Endothelial cell of umbilical vein (primary cell): ENCODE data around the gene C14orf180. TPM values are rescaled to one million over a fixed set of nuclear protein-coding genes. Genes with fewer than 3 reads are reported as not detected.

Source experiments
- BruUV-seq: library from RNA; stranded (reverse); fragments of 400-500 nt; replicated peaks from 2 replicates; lab custom pipeline; 2021; lab: Mats Ljungman, UMichigan
- CTCF ChIA-PET: fragments of 300-600, 350-600 bp; sonication (Branson Sonifier 250); formaldehyde crosslinking; loops from one replicate; lab custom pipeline; 2021; ENCODE audit warnings: antibody characterized with exemption, inconsistent platforms; lab: Charles Lee
- POLR2A ChIA-PET: fragments of 300-600, 350-600 bp; sonication (Branson Sonifier 250); formaldehyde crosslinking; loops from one replicate; lab custom pipeline; 2021; ENCODE audit warnings: antibody characterized with exemption, inconsistent platforms; lab: Charles Lee
- DNase-seq: peaks from one replicate; pipeline ENCODE4 v3.0.0-alpha.2; 2011; ENCODE audit warnings: low read depth, low spot score
- FAIRE-seq: peaks from 2 replicates; lab custom pipeline; 2011; peaks lifted over from hg19 to GRCh38; lab: Jason Lieb, UNC
- H2AFZ ChIP-seq: 2 replicates; pipeline ENCODE4 v1.6.0; 2012; ENCODE audit warnings: low read depth, low read length, control low read depth, inconsistent platforms
- H3K27ac ChIP-seq: 2 replicates; pipeline ENCODE4 v1.5.1; 2011; ENCODE audit warnings: low read depth, mild to moderate bottlenecking, control low read depth, low read length, moderate library complexity; ENCODE audit not compliant: insufficient read depth
- H3K27me3 ChIP-seq, 2 experiments: 2 replicates each; pipeline versions ENCODE4 v1.6.0 to v1.6.1; 2011; ENCODE audit warnings: low read length in 2 of 2, mixed read lengths in 1 of 2; ENCODE audit not compliant: control insufficient read depth in 2 of 2, insufficient read depth in 2 of 2
- H3K36me3 ChIP-seq, 2 experiments: 2 replicates in 1 of 2; 3 replicates in 1 of 2; pipeline ENCODE4 v1.5.1; 2011; ENCODE audit warnings: low read length in 2 of 2, mild to moderate bottlenecking in 1 of 2, moderate library complexity in 1 of 2; ENCODE audit not compliant: control insufficient read depth in 2 of 2, insufficient read depth in 2 of 2; ENCODE audit errors: extremely low read depth in 1 of 2
- H3K4me1 ChIP-seq: 3 replicates; pipeline ENCODE4 v1.5.1; 2011; ENCODE audit warnings: mild to moderate bottlenecking, low read length; ENCODE audit not compliant: control insufficient read depth, insufficient read depth; ENCODE audit errors: extremely low read depth
- H3K4me2 ChIP-seq: 2 replicates; pipeline ENCODE4 v1.6.1; 2011; ENCODE audit warnings: low read length, control low read depth, mixed read lengths; ENCODE audit not compliant: insufficient read depth
- H3K4me3 ChIP-seq, 3 experiments: fragments of 200-600 bp in 1 of 3; sonication (generic), shearing (Covaris generic) in 1 of 3; replicated peaks in 1 of 3; 2 replicates each; pipeline ENCODE4 v1.5.1; 2011 to 2016; ENCODE audit warnings: control low read depth in 3 of 3, low read length in 3 of 3, mild to moderate bottlenecking in 2 of 3, inconsistent platforms in 1 of 3, low read depth in 1 of 3, moderate library complexity in 1 of 3; ENCODE audit not compliant: insufficient read depth in 1 of 3
- H3K79me2 ChIP-seq: 2 replicates; pipeline ENCODE4 v1.6.0; 2012; ENCODE audit warnings: low read length, inconsistent platforms; ENCODE audit not compliant: control insufficient read depth, insufficient read depth
- H3K9ac ChIP-seq: replicated peaks from 2 replicates; pipeline ENCODE3; 2011; ENCODE audit warnings: low read length, control low read depth; ENCODE audit not compliant: insufficient read depth; ENCODE audit errors: extremely low read depth
- H3K9me1 ChIP-seq: replicated peaks from 3 replicates; pipeline ENCODE4 v1.6.0; 2011; ENCODE audit warnings: mild to moderate bottlenecking, low read length; ENCODE audit not compliant: control insufficient read depth, insufficient read depth; ENCODE audit errors: extremely low read depth
- H3K9me3 ChIP-seq: replicated peaks from 2 replicates; pipeline ENCODE4 v1.5.1; 2012; ENCODE audit warnings: low read length, inconsistent platforms; ENCODE audit not compliant: control insufficient read depth, insufficient read depth
- H4K20me1 ChIP-seq: replicated peaks from 2 replicates; pipeline ENCODE3; 2011; ENCODE audit warnings: mild to moderate bottlenecking, low read length; ENCODE audit not compliant: control insufficient read depth, insufficient read depth; ENCODE audit errors: extremely low read depth
- CTCF ChIP-seq, 2 donors: IDR thresholded peaks; 1 replicate in 1 of 2; 2 replicates in 1 of 2; pipeline ENCODE4 v1.5.1; 2011; ENCODE audit warnings: low read length in 2 of 2, mild to moderate bottlenecking in 2 of 2, moderate library complexity in 2 of 2, control low read depth in 1 of 2, inconsistent platforms in 1 of 2, low read depth in 1 of 2; ENCODE audit not compliant: insufficient read depth in 1 of 2; ENCODE audit errors: extremely low read depth in 1 of 2
- EZH2 ChIP-seq: IDR thresholded peaks from 2 replicates; pipeline ENCODE4 v1.6.1; 2012; ENCODE audit warnings: borderline replicate concordance, low read depth, mild to moderate bottlenecking, moderate library complexity, low read length, inconsistent platforms; ENCODE audit not compliant: severe bottlenecking
- FOS ChIP-seq: IDR thresholded peaks from 2 replicates; pipeline ENCODE4 v1.6.1; 2011; ENCODE audit warnings: mild to moderate bottlenecking, low read length, moderate library complexity, borderline replicate concordance; ENCODE audit not compliant: insufficient read depth
- GATA2 ChIP-seq: IDR thresholded peaks from 2 replicates; pipeline ENCODE4 v1.7.0; 2011; ENCODE audit warnings: low read depth, mild to moderate bottlenecking, moderate library complexity, mixed read lengths, low read length; ENCODE audit not compliant: insufficient read length, insufficient read depth
- JUN ChIP-seq: IDR thresholded peaks from 2 replicates; pipeline ENCODE4 v1.6.1; 2011; ENCODE audit warnings: borderline replicate concordance, low read depth; ENCODE audit not compliant: insufficient read length, insufficient read depth
- MAX ChIP-seq: IDR thresholded peaks from 2 replicates; pipeline ENCODE4 v1.6.1; 2011; ENCODE audit not compliant: insufficient read depth, insufficient read length
- MYC ChIP-seq: IDR thresholded peaks from one replicate; pipeline ENCODE4 v1.6.1; 2011; ENCODE audit warnings: mild to moderate bottlenecking, low read depth, low read length
- POLR2A ChIP-seq: IDR thresholded peaks from 2 replicates; pipeline ENCODE4 v1.6.1; 2012; ENCODE audit warnings: low read depth, mild to moderate bottlenecking, control low read depth, low read length
- POLR2AphosphoS5 ChIP-seq: IDR thresholded peaks from 2 replicates; pipeline ENCODE4 v1.6.1; 2012; ENCODE audit warnings: low read depth, mild to moderate bottlenecking, control low read depth, low read length, moderate library complexity; ENCODE audit not compliant: insufficient read depth
- dilution Hi-C: fragments of 300-500 bp; cut with MboI; formaldehyde crosslinking; loops from one replicate; pipeline ENCODE4 v1.15.0; 2019; ENCODE audit warnings: low sequenced_read_pairs; ENCODE audit not compliant: extremely low pct_ligation_motif_present
- intact Hi-C: fragments of 100-400 bp; cut with micrococcal nuclease; formaldehyde crosslinking; loops from one replicate; pipeline ENCODE4 v1.10.0; 2022
- polyA plus RNA-seq, 4 experiments: library from polyadenylated mRNA; depleted of rRNA in 3 of 4; stranded (reverse) in 3 of 4; unstranded in 1 of 4; fragments of >200 nt; gene quantifications; 2 replicates each; pipeline versions ENCODE4 v1.2.1 to v1.2.3, GENCODE V29; 2011 to 2012; ENCODE audit warnings: missing spikeins in 1 of 4
- total RNA-seq: library from RNA; stranded (reverse); gene quantifications from 2 replicates; pipeline ENCODE4 v1.2.3, GENCODE V29; 2021

The C14orf180 gene
- total and polyA plus RNA-seq, 2 donors (not counting 3 experiments of a cell fraction or from before 2014, with no cell fraction given) = not detected

GRCh38 chr14:104548802-104549535 is 30.6 kb upstream of the C14orf180 start:
- no peaks in the 10 kb centered on the region for H4K20me1 ChIP-seq
- TF ChIP-seq MAX (no peak), MYC (no peak), EZH2 (no peak), CTCF (IDR thresholded peaks at IDR 0.05; ENCODE audit: extremely low read depth in 1 of 2, insufficient read depth in 1 of 2, low read depth in 1 of 2, low read length in 2 of 2) (no peak), POLR2A (no peak), GATA2 (no peak), POLR2AphosphoS5 (no peak), JUN (no peak), FOS (no peak)
- no peaks in the 10 kb centered on the region for H3K9me1 ChIP-seq
- H2AFZ ChIP-seq = no peak overlapping the region
- intact Hi-C loops = no loop called here
- no peak overlapping the region for H3K4me2 ChIP-seq
- H3K36me3 ChIP-seq = no peaks in the 10 kb centered on the region
- dilution Hi-C loops = no loop called here
- no peak overlapping the region for H3K9ac ChIP-seq
- no peaks in the 10 kb centered on the region for H3K79me2 ChIP-seq
- CTCF ChIA-PET = no interaction called here
- no peak for DNase-seq
- FAIRE-seq = no peak
- H3K27ac ChIP-seq = no peak overlapping the region
- BruUV-seq = no TSS peak
- no peaks in the 10 kb centered on the region for H3K4me1 ChIP-seq
- H3K4me3 ChIP-seq = no peak overlapping the region
- H3K9me3 ChIP-seq = no peaks in the 10 kb centered on the region
- H3K27me3 ChIP-seq = no peaks in the 10 kb centered on the region
- POLR2A ChIA-PET = no interaction called here
